ENCODE data around the gene NR2F1-AS1. TPM values are rescaled to one million over a fixed set of nuclear protein-coding genes. Genes with fewer than 3 reads are reported as not detected.

Gene NR2F1-AS1
- total RNA-seq, 1 experiment from 2014 or later, result 1.5 TPM

DNA sequence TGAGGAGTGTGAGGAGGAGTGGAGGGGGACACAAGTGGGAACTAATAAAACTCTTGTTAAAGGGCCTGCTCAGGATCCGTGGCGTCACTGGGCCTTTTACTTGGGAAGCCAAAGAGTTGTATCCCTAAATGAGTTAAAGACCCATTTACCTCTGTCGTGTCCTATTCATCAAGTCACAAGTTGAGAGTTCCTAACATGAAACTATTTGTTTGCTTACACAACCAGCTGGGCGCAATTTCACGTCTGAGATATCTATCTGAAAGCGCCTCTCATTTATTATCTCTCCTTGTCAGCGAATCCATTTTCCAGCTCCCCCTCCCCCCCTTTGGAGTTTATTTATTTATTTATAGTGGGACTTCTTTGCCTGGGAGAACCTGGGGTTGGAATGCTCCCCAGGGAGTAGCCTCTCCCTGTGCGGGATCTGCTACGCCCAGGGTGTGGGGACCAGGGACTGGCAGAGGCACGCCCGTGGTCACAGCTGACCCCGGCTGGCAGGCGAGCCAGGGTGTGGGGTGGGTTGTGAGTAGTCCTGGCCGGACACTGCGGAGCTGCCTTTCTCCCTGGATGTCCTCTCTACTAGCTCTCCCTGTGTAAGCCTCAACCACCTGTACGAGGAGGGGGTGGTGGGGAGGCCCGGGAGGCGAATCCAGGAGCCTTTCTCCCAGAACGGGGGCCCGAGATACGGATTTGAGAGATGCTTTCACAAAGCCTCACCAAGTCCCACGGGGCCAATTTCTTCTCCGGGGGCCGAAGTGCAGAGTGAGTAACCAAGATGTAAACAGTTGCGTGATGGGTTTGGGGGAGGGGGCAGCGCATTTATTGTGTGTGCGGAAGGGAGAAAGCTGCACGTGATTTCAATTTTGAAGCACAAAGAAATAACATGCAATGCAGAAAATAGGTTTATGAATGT is 17.3 kb upstream of the NR2F1-AS1 start:
- no peak for ATAC-seq
- no peak overlapping the region for H3K27ac Mint-ChIP-seq
- no peaks in the 10 kb centered on the region for H3K27me3 Mint-ChIP-seq (ENCODE audit: low read depth)
- H3K4me1 Mint-ChIP-seq, result peaks cover 50% of the 10 kb centered on the region
- ChIA-PET CTCF (interaction anchor here (1.1 to 5.6 kb wide), 5 partner anchors 9 to 203 kb away, joined by 3 to 39 read pairs (median 4); partner anchors contain the start of gene NR2F1), POLR2A (interaction anchor here (0.9 to 1.4 kb wide), 3 partner anchors 8 to 27 kb away, joined by 3 read pairs; no protein-coding TSS in a partner anchor)
- DNase-seq (ENCODE audit: low spot score), result no peak
- H3K36me3 Mint-ChIP-seq, result no peaks in the 10 kb centered on the region
- no peak for TF ChIP-seq PRRX2 (CRISPR knock-in tag; IDR thresholded peaks at IDR 0.05)
- TF ChIP-seq NFATC4 (CRISPR knock-in tag; IDR thresholded peaks at IDR 0.05), result no peak
- TF ChIP-seq, protein P1, sequence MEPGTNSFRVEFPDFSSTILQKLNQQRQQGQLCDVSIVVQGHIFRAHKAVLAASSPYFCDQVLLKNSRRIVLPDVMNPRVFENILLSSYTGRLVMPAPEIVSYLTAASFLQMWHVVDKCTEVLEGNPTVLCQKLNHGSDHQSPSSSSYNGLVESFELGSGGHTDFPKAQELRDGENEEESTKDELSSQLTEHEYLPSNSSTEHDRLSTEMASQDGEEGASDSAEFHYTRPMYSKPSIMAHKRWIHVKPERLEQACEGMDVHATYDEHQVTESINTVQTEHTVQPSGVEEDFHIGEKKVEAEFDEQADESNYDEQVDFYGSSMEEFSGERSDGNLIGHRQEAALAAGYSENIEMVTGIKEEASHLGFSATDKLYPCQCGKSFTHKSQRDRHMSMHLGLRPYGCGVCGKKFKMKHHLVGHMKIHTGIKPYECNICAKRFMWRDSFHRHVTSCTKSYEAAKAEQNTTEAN (CRISPR knock-in tag; IDR thresholded peaks at IDR 0.05), result no peak
- no peak for TF ChIP-seq ZNF219 (CRISPR knock-in tag; IDR thresholded peaks at IDR 0.05; ENCODE audit: borderline replicate concordance)
- no peak for TF ChIP-seq MYBL2 (CRISPR knock-in tag; IDR thresholded peaks at IDR 0.05)
- no peak for TF ChIP-seq ETV6 (CRISPR knock-in tag; IDR thresholded peaks at IDR 0.05)
- TF ChIP-seq TP53 (CRISPR knock-in tag; IDR thresholded peaks at IDR 0.05), result no peak
- TF ChIP-seq, protein P2, sequence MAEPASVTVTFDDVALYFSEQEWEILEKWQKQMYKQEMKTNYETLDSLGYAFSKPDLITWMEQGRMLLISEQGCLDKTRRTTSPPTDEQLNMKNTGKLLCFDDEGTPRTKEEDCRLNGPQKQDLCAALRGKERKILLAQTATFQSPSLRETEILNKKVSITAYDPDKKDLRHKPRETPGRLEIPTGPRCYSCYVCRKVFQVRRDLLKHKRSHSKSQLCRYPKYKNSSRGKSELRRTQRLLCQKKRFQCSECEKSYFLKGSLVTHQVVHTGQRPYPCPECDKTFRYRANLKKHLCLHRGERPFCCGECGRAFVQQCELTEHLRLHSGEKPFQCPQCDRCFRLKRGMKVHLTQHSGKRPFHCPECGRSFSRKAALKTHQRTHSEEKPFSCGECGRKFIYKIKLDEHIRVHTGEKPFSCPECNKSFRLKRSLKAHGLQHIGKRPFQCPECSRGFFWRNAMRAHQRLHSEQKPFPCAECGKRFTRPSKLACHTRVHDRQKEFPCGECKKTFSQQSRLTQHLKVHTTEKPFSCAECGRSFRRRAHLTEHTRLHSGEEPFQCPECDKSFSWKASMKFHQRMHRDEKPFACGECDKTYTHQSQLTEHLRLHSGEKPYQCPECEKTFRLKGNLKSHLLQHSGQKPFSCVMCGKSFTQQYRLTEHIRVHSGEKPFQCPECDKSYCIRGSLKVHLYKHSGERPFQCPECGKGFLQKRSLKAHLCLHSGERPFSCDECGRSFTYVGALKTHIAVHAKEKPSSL (CRISPR knock-in tag; conservative IDR thresholded peaks at IDR 0.05), result no peak
- TF ChIP-seq, protein P3, sequence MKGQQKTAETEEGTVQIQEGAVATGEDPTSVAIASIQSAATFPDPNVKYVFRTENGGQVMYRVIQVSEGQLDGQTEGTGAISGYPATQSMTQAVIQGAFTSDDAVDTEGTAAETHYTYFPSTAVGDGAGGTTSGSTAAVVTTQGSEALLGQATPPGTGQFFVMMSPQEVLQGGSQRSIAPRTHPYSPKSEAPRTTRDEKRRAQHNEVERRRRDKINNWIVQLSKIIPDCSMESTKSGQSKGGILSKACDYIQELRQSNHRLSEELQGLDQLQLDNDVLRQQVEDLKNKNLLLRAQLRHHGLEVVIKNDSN (CRISPR knock-in tag; IDR thresholded peaks at IDR 0.05), result no peak
- no peak for TF ChIP-seq ARID4B (CRISPR knock-in tag; IDR thresholded peaks at IDR 0.05; ENCODE audit: borderline replicate concordance)
- TF ChIP-seq RORB (CRISPR knock-in tag; IDR thresholded peaks at IDR 0.05), result no peak
- TF ChIP-seq NR2C2 (CRISPR knock-in tag; IDR thresholded peaks at IDR 0.05), result no peak
- TF ChIP-seq, protein P4, sequence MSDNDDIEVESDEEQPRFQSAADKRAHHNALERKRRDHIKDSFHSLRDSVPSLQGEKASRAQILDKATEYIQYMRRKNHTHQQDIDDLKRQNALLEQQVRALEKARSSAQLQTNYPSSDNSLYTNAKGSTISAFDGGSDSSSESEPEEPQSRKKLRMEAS (CRISPR knock-in tag; IDR thresholded peaks at IDR 0.05), result no peak
- TF ChIP-seq GABPB1 (CRISPR knock-in tag; IDR thresholded peaks at IDR 0.05), result no peak
- no peak for TF ChIP-seq FOXP1 (CRISPR knock-in tag; IDR thresholded peaks at IDR 0.05; ENCODE audit: borderline replicate concordance)
- no peak for TF ChIP-seq ESRRA (CRISPR knock-in tag; IDR thresholded peaks at IDR 0.05; ENCODE audit: borderline replicate concordance)
- H3K4me3 Mint-ChIP-seq, result no peak overlapping the region
- no peaks in the 10 kb centered on the region for H3K9me3 Mint-ChIP-seq
